HUES48 (cell line): ENCODE measurements around the gene SLC7A6.
A peak's percentile ranks its signal among the peaks of the same experiment; 100 is the strongest.

ENCODE experiments used
- H3K27ac ChIP-seq: one replicate; pipeline ENCODE4 v1.7.0; 2013; ENCODE audit warnings: low read depth, low read length, inconsistent platforms
- H3K27me3 ChIP-seq: 2 replicates; pipeline ENCODE4 v1.6.1; 2013; ENCODE audit warnings: mild to moderate bottlenecking, low read length; ENCODE audit not compliant: control insufficient read depth, insufficient read depth
- H3K36me3 ChIP-seq: 2 replicates; pipeline ENCODE4 v1.6.1; 2013; ENCODE audit warnings: low read length; ENCODE audit not compliant: control insufficient read depth, insufficient read depth
- H3K4me1 ChIP-seq: 2 replicates; pipeline ENCODE4 v1.6.1; 2013; ENCODE audit warnings: mild to moderate bottlenecking, low read length; ENCODE audit not compliant: control insufficient read depth, insufficient read depth
- H3K4me3 ChIP-seq: 2 replicates; pipeline ENCODE4 v1.5.1; 2013; ENCODE audit warnings: mild to moderate bottlenecking, low read depth, low read length
- H3K9ac ChIP-seq: 2 replicates; pipeline ENCODE4 v1.6.1; 2013; ENCODE audit warnings: mild to moderate bottlenecking, low read depth, low read length, moderate library complexity
- H3K9me3 ChIP-seq: 2 replicates; pipeline ENCODE4 v1.6.1; 2013; ENCODE audit warnings: low read length; ENCODE audit not compliant: control insufficient read depth, insufficient read depth

Gene SLC7A6

GRCh38 chr16:68298312-68298711, 34.0 kb downstream of the SLC7A6 start:
- no peak overlapping the region for H3K27ac ChIP-seq
- H3K27me3 ChIP-seq = no peaks in the 10 kb centered on the region
- no peak overlapping the region for H3K9ac ChIP-seq
- H3K36me3 ChIP-seq = peaks cover 79% of the 10 kb centered on the region
- H3K4me3 ChIP-seq = no peak overlapping the region
- no peaks in the 10 kb centered on the region for H3K9me3 ChIP-seq
- H3K4me1 ChIP-seq = no peaks in the 10 kb centered on the region

- H3K27ac ChIP-seq = no peak overlapping the region
- peaks cover 86% of the 10 kb centered on the region for H3K36me3 ChIP-seq
- H3K27me3 ChIP-seq = no peaks in the 10 kb centered on the region
- no peak overlapping the region for H3K9ac ChIP-seq
- no peaks in the 10 kb centered on the region for H3K9me3 ChIP-seq
- H3K4me1 ChIP-seq = no peaks in the 10 kb centered on the region
- H3K4me3 ChIP-seq = no peak overlapping the region
Observed at GRCh38 chr16:68298907-68299561, 34.7 kb downstream of the SLC7A6 start.

GRCh38 chr16:68299571-68300453, 35.5 kb downstream of the SLC7A6 start:
- no peak overlapping the region for H3K9ac ChIP-seq
- no peak overlapping the region for H3K27ac ChIP-seq
- H3K4me1 ChIP-seq = no peaks in the 10 kb centered on the region
- H3K27me3 ChIP-seq = no peaks in the 10 kb centered on the region
- no peaks in the 10 kb centered on the region for H3K9me3 ChIP-seq
- peaks cover 88% of the 10 kb centered on the region for H3K36me3 ChIP-seq
- no peak overlapping the region for H3K4me3 ChIP-seq

- Histone ChIP-seq H3K27me3 (no peaks in the 10 kb centered on the region), H3K9me3 (no peaks in the 10 kb centered on the region), H3K27ac (no peak overlapping the region), H3K9ac (no peak overlapping the region), H3K4me1 (no peaks in the 10 kb centered on the region), H3K36me3 (peaks cover 88% of the 10 kb centered on the region), H3K4me3 (no peak overlapping the region)
Observed at GRCh38 chr16:68300734-68301459, 36.6 kb downstream of the SLC7A6 start.

GRCh38 chr16:68306633-68307032, 42.3 kb downstream of the SLC7A6 start:
- Histone ChIP-seq H3K27me3 (no peaks in the 10 kb centered on the region), H3K9ac (no peak overlapping the region), H3K27ac (no peak overlapping the region), H3K4me3 (no peak overlapping the region), H3K4me1 (peaks cover 7% of the 10 kb centered on the region), H3K9me3 (no peaks in the 10 kb centered on the region), H3K36me3 (peaks cover 68% of the 10 kb centered on the region)

- peak overlapping the region; percentile 87 for H3K9ac ChIP-seq
- no peaks in the 10 kb centered on the region for H3K27me3 ChIP-seq
- H3K4me3 ChIP-seq = peak overlapping the region; percentile 97
- peak overlapping the region; percentile 87 for H3K27ac ChIP-seq
- peaks cover 52% of the 10 kb centered on the region for H3K36me3 ChIP-seq
- no peaks in the 10 kb centered on the region for H3K9me3 ChIP-seq
- peaks cover 9% of the 10 kb centered on the region for H3K4me1 ChIP-seq
Observed at GRCh38 chr16:68309799-68310198, 45.5 kb downstream of the SLC7A6 start.

GRCh38 chr16:68310437-68310773, 46.1 kb downstream of the SLC7A6 start:
- Histone ChIP-seq H3K36me3 (peaks cover 50% of the 10 kb centered on the region), H3K27me3 (no peaks in the 10 kb centered on the region), H3K4me3 (peak overlapping the region; percentile 97), H3K9me3 (no peaks in the 10 kb centered on the region), H3K4me1 (peaks cover 11% of the 10 kb centered on the region), H3K9ac (peak overlapping the region; percentile 87), H3K27ac (peak overlapping the region; percentile 87)

- Histone ChIP-seq H3K9me3 (no peaks in the 10 kb centered on the region), H3K9ac (peak within 1 kb of the TSS; percentile 87), H3K4me3 (peak within 1 kb of the TSS; percentile 97), H3K4me1 (peaks cover 12% of the 10 kb centered on the region), H3K27ac (peak within 1 kb of the TSS; percentile 87), H3K36me3 (peaks cover 50% of the 10 kb centered on the region), H3K27me3 (no peaks in the 10 kb centered on the region)
Observed at GRCh38 chr16:68310774-68311511, 46.6 kb downstream of the SLC7A6 start, which contains the start of the genes PRMT7 and SLC7A6OS. Gene PRMT7 (plus strand): TSS chr16:68311019. CDS start chr16:68315980, 4,961 bp downstream. Gene SLC7A6OS (minus strand): TSS chr16:68310946. CDS start chr16:68310926, 20 bp downstream.

GRCh38 chr16:68313116-68313515, 48.8 kb downstream of the SLC7A6 start:
- Histone ChIP-seq H3K9me3 (no peaks in the 10 kb centered on the region), H3K4me1 (peaks cover 12% of the 10 kb centered on the region), H3K4me3 (no peak overlapping the region), H3K36me3 (peaks cover 44% of the 10 kb centered on the region), H3K9ac (no peak overlapping the region), H3K27me3 (no peaks in the 10 kb centered on the region), H3K27ac (no peak overlapping the region)

- Histone ChIP-seq H3K4me3 (no peak overlapping the region), H3K9me3 (no peaks in the 10 kb centered on the region), H3K36me3 (peaks cover 73% of the 10 kb centered on the region), H3K27ac (no peak overlapping the region), H3K4me1 (0 out of 2 replicates have a peak, but pooled peaks cover 4% of the 10 kb centered on the region), H3K27me3 (no peaks in the 10 kb centered on the region), H3K9ac (no peak overlapping the region)
Observed at GRCh38 chr16:68319185-68319908, 55.0 kb downstream of the SLC7A6 start.
